HL-60/S4 (cell line): ENCODE results near the gene TCIRG1.

ENCODE experiments used
- in situ Hi-C: fragments of 300-500 bp; cut with MboI; formaldehyde crosslinking; loops from 2 replicates; pipeline ENCODE4 v1.14.3; 2022; ENCODE audit warnings: low sequenced_read_pairs

TCIRG1 gene

GRCh38 chr11:68036141-68036716 is 2.6 kb upstream of the TCIRG1 start:
- in situ Hi-C loops = no loop called here

GRCh38 chr11:68036717-68037239 is 2.0 kb upstream of the TCIRG1 start:
- in situ Hi-C loops = no loop called here

- in situ Hi-C loops = no loop called here
Observed at GRCh38 chr11:68037411-68038225, 1.2 kb upstream of the TCIRG1 start.

GRCh38 chr11:68038226-68038717 is 553 bp upstream of the TCIRG1 start:
- in situ Hi-C loops = no loop called here

GRCh38 chr11:68039526-68040086 is 781 bp downstream of the TCIRG1 start:
- in situ Hi-C loops = no loop called here

- in situ Hi-C loops = no loop called here
Observed at GRCh38 chr11:68040101-68040956, 1.5 kb downstream of the TCIRG1 start.

- in situ Hi-C loops = no loop called here
Observed at GRCh38 chr11:68040957-68041591, 2.2 kb downstream of the TCIRG1 start.

GRCh38 chr11:68041617-68042218 is 2.9 kb downstream of the TCIRG1 start:
- in situ Hi-C loops = no loop called here

GRCh38 chr11:68042219-68043028 is 3.6 kb downstream of the TCIRG1 start:
- in situ Hi-C loops = no loop called here

- in situ Hi-C loops = no loop called here
Observed at GRCh38 chr11:68043029-68043348, 4.2 kb downstream of the TCIRG1 start.

- in situ Hi-C loops = no loop called here
Observed at GRCh38 chr11:68043349-68044144, 4.7 kb downstream of the TCIRG1 start.

- in situ Hi-C loops = no loop called here
Observed at GRCh38 chr11:68044145-68044813, 5.5 kb downstream of the TCIRG1 start.

- in situ Hi-C loops = no loop called here
Observed at GRCh38 chr11:68044898-68045351, 6.1 kb downstream of the TCIRG1 start.

GRCh38 chr11:68047437-68048290 is 8.8 kb downstream of the TCIRG1 start:
- in situ Hi-C loops = no loop called here

- in situ Hi-C loops = no loop called here
Observed at GRCh38 chr11:68048681-68049508, 10.1 kb downstream of the TCIRG1 start.
